ENCODE data around the gene ZNF160.
A peak's percentile ranks its signal among the peaks of the same experiment; 100 is the strongest.
"Not testable (repeated sequence)": the region's sequence is repeated elsewhere in the genome, so short reads cannot be mapped to it uniquely, and the experiment has no call there.

Gene ZNF160

DNA sequence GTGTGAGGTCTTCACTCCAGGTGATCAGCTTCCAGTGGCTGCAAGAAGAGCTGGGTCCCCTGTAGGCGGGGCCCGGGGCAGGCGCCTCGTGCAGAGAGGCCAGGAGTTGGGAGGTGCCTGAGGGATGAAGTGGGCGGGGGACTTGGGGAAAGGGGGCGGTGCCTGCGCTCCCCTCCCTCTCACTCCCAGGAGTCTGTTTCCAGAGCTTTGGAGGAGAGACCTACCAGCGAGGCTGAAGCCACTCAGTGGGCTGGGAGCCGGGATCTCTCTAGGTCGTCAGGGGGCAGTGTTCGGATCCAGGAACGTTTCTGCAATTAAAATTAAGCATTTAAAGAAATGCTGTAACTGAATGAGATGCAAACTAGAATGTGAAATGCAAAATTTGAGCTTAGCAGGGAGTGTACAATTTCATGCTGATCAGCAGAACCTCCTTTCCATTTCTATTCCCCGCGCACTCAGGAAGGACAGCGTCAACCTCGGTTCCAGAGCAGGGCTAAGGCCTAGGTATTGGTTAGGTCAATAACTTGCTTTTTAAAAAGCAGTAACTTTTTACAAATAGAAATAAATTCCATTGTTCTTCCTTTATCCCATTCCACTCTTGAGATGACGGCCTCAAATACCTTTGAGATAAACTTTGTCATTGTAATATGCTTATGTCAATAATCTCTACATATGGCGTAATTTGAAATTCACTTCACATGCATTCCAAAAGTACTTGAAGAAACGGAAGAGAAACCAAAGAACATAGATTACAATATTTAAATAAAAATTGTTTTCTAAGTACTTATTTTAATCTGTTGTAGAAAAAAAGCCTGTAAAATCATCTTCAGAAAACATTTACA lies 11.6 kb downstream of the ZNF160 start:
- no peak for DNase-seq

DNA sequence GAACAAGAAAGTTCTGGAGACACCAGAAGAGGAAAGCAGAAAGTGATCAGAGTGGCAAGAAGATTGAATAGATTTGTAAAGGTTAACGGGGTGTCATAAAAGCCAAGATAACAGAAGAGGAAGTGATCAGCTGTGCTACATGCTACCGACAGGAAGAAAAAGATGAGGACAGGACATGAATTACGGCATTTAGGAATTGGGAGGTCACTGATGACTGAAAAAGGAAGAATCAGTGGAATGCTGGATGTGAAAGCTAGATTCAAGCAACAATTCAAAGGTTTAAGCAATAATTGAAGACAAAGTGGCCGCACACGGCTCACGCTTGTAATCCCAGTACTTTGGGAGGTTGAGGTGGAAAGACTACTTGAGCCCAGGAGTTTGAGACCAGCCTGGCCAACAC lies 15.1 kb downstream of the ZNF160 start:
- no peak for DNase-seq

DNA sequence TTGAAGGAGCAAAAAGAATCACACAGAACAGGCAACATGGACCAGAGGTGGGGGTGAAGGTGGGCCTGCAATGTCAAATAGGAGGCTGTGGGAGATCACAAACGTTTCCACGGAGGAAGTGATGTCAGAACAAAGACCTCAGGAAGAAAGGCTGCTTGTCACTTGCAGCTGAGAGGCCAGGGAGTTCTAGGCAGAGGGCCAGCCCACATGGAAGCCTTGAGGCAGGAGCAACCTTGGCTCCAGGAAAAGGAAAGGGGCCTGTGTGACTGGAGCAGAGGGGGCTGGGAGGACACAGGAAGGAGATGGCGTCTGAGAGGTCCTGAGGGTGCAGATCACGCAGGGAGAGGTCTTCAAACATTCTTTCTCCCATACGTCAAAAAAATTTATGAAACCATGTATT lies 16.3 kb downstream of the ZNF160 start:
- no peak for DNase-seq

DNA sequence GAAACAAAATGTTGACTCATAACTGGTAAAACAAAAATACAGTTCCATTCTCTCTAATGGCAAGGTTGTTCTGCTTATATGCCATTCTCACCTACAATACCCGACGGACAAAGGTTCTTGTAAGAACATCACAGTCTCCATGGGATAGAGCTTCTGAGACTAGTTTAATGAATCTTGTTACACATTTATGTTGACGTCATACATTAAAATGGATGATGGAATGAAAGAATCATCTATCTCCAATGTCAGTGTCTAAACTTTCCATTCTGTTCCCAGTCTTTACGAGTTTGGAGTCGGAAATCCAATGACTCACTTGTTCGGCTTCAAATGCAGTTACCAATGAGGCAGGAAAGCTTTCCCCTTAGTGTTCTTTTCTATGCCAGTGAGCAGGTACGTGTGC lies 17.7 kb downstream of the ZNF160 start:
- DNase-seq, result no peak

DNA sequence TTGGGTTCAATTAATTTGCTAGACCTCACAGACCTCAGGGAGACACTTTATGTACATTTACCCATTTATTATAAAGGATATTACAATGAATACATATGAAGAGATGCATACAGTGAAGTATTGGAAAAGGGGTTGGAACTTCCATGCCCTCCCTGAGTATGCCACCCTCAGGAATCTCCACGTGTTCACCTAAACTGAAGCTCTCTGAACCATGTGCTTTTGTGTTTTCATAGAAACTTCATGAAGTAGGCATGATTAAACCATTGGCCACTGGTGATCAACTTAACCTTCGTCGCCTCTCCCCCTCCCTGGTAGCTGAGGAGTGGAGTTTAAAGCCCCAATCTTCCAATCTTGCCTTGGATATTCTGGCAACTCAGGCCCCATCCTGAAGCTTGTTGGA lies 20.3 kb downstream of the ZNF160 start:
- DNase-seq, result no peak

DNA sequence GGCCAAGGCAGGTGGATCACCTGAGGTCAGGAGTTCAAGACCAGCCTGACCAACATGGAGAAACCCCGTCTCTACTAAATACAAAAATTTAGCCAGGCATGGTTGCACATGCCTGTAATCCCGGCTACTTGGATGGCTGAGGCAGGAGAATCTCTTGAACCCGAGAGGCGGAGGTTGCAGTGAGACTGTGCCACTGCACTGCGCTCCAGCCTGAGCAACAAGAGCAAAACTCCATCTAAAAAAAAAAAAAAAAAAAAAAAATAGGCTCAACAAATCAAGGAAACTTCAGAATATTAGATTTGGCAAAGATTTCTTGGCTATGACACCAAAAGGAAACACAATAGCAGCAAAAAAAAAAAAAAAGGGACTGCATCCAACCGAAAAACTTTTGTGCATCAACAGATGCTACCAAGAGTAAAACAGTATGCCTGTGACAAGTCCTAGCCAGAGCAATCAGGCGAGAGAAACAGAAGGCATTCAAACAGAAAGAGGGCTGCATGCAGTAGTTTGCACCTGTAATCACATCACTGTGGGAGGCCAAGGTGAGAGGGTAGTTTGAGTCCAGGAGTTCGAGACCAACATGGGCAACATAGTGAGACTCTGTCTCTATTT lies 23.8 kb downstream of the ZNF160 start:
- DNase-seq, result no peak

DNA sequence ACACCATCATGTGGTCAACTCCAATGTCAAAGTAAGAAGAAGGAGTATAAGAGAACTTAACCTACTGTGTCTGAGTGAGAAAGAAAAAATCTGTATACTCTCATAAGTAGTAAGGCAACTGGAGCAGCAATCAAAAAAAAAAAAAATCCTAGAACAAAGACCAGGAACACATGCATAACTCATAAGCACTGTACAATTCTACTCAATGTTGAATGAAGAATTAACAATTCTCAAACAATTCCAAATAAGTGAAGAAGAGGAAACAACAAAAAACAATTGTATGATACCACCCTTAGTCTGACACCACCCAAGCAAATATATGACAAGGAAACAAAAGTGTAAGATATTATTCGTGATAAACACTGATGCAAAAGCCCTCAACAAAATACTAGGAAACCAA lies 24.6 kb downstream of the ZNF160 start:
- no peak for DNase-seq

DNA sequence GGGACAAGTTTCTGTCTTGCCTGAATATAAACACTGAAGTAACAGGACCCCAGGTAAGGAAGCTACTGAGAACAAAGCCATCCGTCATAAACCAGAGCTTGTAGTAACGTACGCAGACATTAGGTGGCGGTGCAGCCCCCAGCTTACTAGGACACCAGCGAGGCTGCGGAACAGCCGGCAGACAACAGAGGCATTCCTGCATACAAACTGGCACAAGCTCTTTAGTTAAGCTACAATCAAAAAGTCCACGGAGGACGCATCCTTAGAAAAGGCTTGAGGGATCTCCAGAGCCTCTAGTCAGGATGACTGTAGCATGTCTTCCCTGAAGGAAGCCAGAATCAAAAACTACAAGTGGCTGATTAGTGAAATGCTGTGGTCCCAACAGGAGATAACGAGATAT lies 26.2 kb downstream of the ZNF160 start:
- DNase-seq, result peak; percentile 23

DNA sequence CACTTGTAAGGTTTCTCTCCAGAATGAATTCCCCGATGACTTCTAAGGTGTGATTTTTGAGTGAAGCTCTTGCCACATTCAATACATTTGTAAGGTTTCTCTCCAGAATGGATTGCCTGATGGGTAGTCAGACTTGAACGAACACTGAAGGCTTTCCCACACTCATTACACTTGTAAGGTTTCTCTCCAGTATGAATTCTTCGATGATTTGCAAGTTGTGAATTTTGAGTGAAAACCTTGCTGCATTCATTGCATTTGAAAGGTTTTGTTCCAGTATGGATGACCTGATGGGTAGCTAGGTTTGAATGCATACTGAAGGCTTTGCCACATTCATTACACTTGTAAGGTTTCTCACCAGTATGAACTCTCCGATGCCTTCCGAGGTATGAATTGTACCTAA lies 34.4 kb downstream of the ZNF160 start:
- DNase-seq, result no peak

DNA sequence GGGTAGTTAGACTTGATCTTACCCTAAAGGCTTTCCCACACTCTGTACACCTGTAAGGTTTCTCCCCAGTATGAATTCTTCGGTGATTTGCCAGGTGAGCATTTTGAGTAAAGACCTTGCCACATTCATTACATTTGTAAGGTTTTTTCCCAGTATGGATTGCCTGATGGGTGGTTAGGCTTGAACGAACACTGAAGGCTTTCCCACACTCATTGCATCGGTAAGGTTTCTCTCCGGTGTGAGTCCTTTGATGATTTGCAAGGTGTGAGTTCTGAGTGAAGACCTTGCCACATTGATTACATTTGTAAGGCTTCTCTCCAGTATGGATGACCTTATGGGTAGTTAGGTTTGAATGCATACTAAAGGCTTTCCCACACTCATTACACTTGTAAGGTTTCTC lies 35.0 kb downstream of the ZNF160 start:
- DNase-seq, result no peak

DNA sequence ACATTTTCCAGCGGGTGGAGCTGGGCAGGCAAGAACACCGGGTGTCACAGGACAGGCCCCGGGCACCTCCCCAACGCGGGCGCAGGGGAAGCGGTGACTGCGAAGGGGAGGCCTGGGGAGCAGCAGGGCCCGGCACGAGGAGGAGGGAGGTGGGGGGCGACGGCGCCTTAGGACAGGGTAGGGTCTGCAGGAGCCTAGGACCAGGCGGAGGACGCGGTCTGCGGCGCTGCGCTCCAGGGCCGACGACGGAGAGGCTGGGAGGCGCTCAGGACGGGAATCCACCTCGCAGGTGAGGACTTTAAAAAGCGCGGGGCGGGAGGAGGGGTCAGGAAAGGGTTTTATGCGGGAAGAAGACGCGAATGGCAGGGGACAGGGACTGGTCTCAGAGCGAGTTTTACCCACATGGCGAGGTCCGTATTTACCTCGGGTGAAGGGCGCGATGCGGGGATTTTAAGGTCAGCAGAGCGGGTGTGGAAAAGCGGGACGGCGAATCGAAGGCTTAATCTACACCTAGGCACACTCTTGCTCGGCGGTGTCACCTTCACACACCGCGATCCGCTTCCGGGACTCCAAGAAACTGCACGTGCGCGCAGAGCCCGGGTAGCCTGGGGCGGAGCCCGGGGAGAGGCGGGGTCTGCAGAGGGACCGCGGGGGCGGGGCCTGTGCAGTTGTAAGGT lies 45.2 kb downstream of the ZNF160 start:
- DNase-seq, result no peak

DNA sequence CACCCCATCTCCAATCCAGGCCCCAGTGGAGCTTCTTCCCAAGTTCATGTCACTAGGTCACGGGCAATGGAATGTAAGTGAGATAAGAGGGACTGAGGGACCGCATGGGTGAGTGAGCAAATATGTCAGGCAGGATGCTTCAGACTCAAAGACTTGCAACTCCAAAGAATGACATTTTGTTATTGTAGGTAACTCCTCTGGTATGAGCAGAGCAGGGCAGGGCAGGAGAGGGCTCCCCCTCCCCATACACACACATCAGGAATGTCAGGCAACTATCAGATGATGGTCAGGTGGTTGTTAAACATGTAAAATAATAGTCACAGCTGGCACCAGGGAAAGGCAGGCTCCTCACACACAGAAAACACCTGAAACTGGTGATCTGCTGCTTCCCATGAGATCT lies 48.1 kb downstream of the ZNF160 start:
- DNase-seq, result no peak

DNA sequence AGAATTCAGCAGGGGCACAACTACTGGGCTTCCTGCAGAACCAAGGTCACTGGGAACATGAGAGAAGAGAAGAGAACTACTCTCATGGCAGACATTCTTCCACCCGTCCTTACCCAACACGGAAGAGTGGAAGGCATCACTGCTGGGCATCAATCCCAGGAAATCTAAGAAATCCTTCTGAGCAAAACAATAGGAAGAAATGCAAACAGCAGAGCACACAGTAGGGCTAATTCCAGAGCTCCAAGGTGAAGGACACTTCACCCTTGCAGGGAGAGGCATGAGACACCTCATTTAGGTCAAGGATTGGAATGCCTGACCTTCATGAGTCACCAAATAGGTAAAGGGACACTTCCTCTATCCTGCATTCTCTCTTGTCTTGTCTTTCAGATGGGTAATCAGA lies 55.8 kb downstream of the ZNF160 start:
- DNase-seq, result no peak

DNA sequence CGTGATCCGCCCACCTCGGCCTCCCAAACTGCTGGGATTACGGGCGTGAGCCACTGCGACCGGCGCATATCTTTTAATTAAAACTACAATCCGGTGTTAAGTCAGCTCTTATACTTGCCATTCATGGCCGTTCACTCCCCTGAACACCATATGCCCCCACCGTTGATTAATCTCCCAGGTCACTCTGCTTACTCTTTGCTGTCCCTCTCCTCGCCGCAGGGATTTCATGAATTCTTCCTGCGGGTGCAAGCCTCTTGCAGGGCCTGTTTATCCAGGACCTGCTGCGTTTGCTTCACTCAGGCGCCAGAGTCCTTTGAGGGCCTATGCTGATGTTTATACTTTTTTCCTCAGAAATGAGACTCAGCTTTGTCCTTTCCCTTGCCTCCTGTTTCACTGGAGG lies 57.7 kb downstream of the ZNF160 start:
- DNase-seq, result no peak

DNA sequence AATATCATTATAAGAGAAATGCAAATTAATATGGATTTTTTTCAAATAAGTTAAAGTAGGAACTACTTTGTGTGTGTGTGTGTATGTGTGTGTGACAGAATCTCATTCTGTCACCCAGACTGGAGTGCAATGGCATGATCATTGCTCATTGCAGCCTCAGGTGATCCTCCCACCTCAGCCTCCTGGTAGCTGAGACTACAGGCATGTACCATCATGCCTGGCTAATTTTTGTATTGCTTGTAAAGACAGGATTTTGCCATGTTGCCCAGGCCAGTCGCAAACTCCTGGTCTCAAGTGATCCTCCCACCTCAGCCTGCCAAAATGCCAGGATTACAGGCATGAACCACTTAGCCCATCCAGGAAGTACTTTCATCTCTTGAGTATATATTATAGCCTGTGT lies 61.9 kb downstream of the ZNF160 start:
- DNase-seq, result no peak

DNA sequence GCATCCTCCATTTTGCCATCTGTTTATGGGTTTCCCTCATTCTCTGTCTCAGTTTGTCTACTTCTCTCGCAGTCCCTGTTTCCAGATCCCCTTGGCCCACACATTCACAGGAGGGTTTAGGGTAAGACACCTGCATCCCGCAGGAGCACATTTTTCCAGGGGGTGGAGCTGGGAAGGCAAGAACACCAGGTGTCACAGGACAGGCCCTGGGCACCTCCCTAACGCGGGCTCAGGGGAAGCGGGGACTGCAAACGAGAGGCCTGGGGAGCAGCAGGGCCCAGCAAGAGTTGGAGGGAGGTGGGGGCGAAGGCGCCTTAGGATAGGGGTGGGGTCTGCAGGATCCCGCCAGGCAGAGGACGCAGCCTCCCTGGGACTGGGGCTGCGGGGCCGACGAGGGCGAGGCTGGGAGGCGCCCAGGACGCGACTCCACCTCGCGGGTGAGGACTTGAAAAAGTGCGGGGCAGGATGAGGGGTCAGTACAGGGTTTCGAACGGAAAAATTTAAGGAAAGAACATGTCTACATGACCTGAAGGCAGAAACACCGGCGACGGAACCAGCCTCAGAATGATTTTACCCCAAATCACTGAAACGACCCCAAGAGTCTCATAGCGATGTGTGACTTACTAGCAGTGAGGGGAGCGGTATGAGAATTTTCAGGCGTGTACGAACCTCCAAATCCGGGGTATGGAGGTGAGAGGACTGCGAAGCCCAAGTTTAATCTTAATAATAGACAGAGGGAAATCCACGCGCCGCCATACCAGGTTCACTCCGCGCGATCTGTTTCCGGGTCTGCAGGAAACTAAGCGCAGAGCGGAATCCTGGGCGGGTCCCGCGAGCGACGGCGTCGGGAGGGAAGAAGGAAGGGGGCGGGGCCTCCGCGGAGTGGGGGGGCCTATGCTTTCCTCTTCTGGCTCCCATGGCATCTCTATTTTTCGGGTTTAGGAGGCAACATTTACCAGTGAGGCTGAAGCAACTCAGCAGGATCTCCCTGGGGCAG lies 65.8 kb downstream of the ZNF160 start:
- no peak for DNase-seq

DNA sequence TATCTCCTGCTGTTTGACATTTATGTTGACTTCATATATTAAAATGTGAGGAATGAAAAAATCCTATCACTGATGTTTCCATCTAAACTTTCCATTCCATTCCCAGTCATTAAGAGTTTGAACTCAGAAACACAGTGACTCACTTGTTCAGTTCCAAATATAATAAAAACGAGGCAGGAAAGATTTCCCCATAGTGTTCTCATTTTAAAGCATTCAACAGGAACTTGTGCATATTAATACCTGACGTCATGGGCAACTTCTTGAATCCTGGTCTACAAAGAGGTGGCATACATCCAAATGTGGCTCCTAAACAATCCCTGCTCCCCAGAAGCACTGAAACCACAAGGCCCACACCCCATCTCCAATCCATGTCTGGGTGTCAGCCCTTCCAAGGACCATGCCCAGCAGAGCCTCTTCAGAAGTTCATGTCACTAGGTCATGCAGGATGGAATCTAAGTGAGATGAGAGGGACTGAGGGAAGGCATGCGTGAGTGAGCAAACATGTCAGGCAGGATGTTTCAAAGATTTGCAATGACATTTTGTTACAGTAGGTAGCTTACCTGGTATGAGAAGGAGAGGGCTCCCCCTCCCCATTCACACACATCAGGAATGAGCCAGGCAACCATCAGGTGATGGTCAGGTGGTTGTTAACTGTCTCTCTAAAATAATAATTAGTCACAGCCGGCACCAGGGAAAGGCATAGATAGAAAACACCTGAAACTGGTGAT lies 68.1 kb downstream of the ZNF160 start:
- DNase-seq, result no peak

DNA sequence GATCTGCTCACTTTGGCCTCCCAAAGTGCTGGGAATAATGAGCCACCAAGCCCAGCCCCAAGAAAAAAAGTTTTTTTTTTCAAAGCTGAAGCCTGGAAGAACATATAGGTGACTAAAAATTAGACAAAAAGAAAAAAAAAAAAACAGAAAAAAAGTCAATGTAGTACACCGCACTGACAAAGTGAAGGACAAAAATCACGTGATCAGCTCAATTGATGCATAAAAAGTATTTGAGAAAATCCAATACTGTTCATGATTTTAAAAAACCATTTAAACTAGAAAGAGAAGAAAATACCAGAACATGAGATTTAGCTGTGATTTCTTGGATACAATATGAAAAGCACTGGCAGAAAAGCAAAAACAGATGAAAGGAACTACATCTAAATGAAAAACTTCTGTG lies 69.2 kb downstream of the ZNF160 start:
- no peak for DNase-seq

DNA sequence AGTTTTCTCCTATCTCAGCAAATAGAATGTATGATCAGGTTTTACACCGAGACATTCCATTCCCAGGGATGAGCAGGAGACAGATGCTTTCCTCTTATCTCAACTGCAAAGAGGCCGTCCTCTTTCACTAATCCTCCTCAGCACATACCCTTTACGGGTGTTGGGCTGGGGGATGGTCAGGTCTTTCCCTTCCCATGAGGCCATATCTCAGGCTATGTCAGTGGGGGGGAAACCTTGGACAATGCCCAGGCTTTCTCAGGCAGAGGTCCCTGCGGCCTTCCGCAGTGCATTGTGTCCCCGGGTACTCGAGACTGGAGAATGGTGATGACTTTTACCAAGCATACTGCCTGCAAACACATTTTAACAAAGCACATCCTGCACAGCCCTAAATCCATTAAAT lies 74.9 kb downstream of the ZNF160 start:
- not testable (repeated sequence) for DNase-seq

DNA sequence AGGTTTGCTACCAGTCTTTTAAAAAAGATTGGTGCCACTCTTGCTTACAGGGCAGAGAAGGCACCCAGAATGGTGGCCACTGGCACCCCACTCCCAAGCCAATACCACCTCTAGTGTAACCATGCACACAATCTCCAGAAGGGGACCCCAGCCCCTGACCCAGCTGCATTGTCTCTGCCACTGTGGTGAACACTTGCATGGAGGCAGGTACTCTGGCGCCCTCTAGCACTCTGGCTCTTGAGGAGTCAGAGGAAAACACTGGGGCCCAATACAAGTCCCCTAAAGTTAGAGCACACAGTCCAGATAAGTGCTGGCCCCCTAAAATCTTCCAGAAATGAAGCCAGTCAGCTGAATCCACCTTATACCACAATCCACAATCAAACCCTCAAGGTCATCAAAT lies 83.5 kb downstream of the ZNF160 start:
- DNase-seq, result no peak
